HUES64 (cell line): ENCODE data around the gene HJURP.

Experiments used
- H3K27ac ChIP-seq: 2 replicates; pipeline ENCODE4 v1.7.0; 2013; ENCODE audit warnings: low read depth, low read length, inconsistent platforms
- H3K27me3 ChIP-seq: 2 replicates; pipeline ENCODE4 v1.6.1; 2013; ENCODE audit warnings: mild to moderate bottlenecking, low read length; ENCODE audit not compliant: insufficient read depth
- H3K36me3 ChIP-seq: 2 replicates; pipeline ENCODE4 v1.6.1; 2013; ENCODE audit warnings: mild to moderate bottlenecking, low read length; ENCODE audit not compliant: insufficient read depth
- H3K4me1 ChIP-seq: 2 replicates; pipeline ENCODE4 v1.6.1; 2013; ENCODE audit warnings: mild to moderate bottlenecking, low read length, moderate library complexity; ENCODE audit not compliant: insufficient read depth
- H3K4me3 ChIP-seq: 2 replicates; pipeline ENCODE4 v1.5.1; 2013; ENCODE audit warnings: mild to moderate bottlenecking, low read length, moderate library complexity
- H3K9ac ChIP-seq: 2 replicates; pipeline ENCODE4 v1.6.1; 2013; ENCODE audit warnings: mild to moderate bottlenecking, low read depth, low read length
- H3K9me3 ChIP-seq: 2 replicates; pipeline ENCODE4 v1.6.1; 2013; ENCODE audit warnings: low read depth, low read length; ENCODE audit not compliant: insufficient read depth
- WGBS: fragments of 150-250, 120-280 bp; methylation state at CpG from one replicate; pipeline ENCODE4 v1.1.7; 2013; ENCODE audit warnings: missing lambda C conversion rate; 5-methylcytosine and 5-hydroxymethylcytosine counted together

Gene HJURP

DNA sequence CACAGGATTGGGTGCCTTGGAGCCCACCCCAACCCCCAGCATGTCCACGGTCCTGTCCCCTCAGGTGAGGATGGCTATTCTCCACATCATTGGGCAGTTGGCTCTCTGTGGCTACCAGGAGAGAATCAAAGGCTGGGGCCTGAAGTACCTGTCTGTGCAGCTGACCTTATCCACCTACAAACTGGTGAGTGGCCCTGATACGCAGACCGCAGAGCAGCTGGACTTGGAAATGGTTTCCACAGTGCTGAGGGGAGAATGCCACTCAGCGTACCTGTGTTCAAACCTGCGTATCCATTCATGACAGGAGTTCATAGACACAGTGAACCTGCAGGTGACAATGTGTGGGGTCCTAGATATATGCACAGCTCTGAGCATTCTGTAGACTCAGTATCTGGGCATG is 54.6 kb downstream of the HJURP start:
- no peaks in the 10 kb centered on the region for H3K4me1 ChIP-seq
- no peak overlapping the region for H3K4me3 ChIP-seq
- H3K27me3 ChIP-seq = no peaks in the 10 kb centered on the region
- no peaks in the 10 kb centered on the region for H3K36me3 ChIP-seq
- H3K27ac ChIP-seq = no peak overlapping the region
- H3K9me3 ChIP-seq = no peaks in the 10 kb centered on the region
- no peak overlapping the region for H3K9ac ChIP-seq
- 75% methylated on average over 5 of the region's 5 CpGs for WGBS

DNA sequence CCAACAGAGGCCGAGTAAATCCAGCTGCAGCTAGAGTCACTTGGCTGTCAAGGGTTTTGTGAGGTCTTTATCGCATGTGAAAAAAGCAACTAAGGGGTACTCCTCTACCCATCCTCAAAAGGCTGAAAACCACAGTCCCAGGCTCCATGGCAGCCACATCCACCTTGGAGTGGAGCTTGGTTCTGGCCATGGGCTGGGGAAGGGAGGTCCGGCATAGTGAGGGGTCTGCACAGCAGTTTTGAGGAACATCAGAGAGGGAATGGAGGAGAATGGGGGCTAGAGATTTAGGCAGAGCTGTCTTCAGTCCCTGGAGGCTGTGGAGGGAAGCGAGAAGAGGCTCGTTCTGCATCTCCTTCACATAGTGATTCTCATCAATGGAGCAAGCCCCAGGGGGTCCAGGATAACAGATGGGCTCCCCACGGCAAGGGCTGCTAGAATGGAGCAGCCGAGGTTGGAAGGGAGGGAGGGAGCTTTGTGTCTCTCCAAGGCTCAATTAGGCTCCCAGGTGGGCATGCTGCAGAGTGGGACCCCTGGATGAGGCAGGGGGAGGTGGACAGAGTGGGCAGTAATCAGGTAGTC is 55.2 kb downstream of the HJURP start:
- no peak overlapping the region for H3K27ac ChIP-seq
- H3K4me3 ChIP-seq = no peak overlapping the region
- no peak overlapping the region for H3K9ac ChIP-seq
- H3K27me3 ChIP-seq = no peaks in the 10 kb centered on the region
- 64% methylated on average over 6 of the region's 7 CpGs for WGBS
- H3K9me3 ChIP-seq = no peaks in the 10 kb centered on the region
- H3K4me1 ChIP-seq = no peaks in the 10 kb centered on the region
- H3K36me3 ChIP-seq = no peaks in the 10 kb centered on the region

DNA sequence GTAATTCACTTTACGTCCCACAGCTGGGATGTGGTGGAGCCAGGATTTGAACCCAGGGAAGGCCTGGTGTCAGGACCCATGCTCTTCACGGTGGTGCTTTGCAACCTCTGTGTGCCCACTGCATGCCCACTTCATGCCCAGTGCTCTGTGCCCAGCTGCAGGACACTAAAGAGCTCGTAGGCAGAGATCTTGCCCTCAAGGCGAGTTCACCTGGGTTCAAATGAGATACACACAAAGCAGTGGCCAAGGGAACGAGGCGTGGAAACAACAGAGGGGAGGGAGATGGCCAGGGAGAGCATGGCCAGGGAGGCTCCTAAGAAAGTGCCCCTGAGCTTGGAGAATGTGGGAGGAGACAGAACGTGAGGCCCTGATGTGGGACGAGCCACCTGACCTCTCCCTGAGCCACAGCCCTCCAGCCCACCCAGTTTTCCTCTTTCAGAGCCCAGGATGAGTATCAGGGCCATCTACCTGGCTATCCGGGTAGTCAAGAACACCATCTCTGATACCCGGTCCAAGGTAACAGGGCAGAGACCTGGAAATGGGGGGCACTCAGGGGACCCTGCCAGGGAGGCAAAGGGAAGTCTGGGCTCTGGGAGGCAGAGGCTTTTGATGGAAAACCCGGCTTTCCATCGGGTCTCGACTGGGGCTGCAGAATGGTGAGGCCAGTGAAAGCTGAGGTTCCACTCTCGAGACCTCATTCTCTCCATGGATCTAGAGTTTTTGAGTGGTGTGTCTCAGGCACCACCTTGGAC is 55.8 kb downstream of the HJURP start:
- H3K27ac ChIP-seq = no peak overlapping the region
- H3K9me3 ChIP-seq = no peaks in the 10 kb centered on the region
- H3K4me1 ChIP-seq = no peaks in the 10 kb centered on the region
- H3K9ac ChIP-seq = no peak overlapping the region
- H3K27me3 ChIP-seq = no peaks in the 10 kb centered on the region
- WGBS = 90% methylated on average over 14 of the region's 14 CpGs
- no peak overlapping the region for H3K4me3 ChIP-seq
- H3K36me3 ChIP-seq = no peaks in the 10 kb centered on the region

DNA sequence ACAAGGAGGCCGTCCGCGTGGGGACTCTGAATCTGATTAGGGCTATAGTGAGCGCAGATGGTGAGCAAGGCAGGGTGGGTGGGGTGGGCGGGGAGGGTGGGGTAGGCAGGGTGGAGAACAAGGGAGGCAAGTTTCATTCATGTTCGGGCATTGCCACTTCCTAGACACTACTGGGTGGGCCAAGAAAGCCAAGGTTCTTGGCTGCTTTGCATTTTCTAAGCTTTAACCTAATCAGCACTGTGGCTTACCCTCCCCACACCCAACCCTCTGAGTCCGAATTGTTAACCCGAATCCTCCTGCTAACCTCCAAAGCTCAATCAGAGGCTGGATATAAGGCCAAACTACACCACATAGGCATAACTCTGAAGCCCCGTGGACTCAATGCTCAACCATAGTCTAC is 58.1 kb downstream of the HJURP start:
- Histone ChIP-seq H3K9me3 (no peaks in the 10 kb centered on the region), H3K4me1 (no peaks in the 10 kb centered on the region), H3K9ac (no peak overlapping the region), H3K36me3 (no peaks in the 10 kb centered on the region), H3K27me3 (no peaks in the 10 kb centered on the region), H3K4me3 (no peak overlapping the region), H3K27ac (no peak overlapping the region)
- WGBS = 92% methylated on average over 9 of the region's 9 CpGs

DNA sequence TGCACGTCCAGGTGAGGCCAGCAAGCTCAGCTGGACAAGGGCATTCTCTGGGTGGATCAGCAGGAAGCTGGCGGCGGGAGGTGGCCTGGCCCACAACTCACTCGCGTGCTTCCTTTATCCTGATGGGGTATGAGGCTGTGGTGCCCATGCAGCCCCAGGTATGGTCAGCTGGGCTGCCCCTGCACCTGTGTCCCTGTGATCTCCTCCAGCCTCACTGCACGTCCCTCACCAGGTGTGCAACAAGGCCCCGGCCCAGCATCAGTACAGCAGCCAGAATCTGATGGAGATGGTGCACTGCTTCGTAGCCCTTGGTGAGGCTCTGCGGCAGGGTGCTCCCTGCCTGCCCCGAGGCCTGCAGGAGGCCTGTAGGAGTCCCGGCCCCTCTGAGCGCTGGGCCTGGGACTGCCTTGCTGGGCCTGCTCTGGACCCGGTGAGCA is 58.6 kb downstream of the HJURP start:
- no peaks in the 10 kb centered on the region for H3K36me3 ChIP-seq
- H3K4me1 ChIP-seq = no peaks in the 10 kb centered on the region
- no peak overlapping the region for H3K4me3 ChIP-seq
- no peak overlapping the region for H3K27ac ChIP-seq
- no peak overlapping the region for H3K9ac ChIP-seq
- WGBS = 96% methylated on average over 13 of the region's 13 CpGs
- no peaks in the 10 kb centered on the region for H3K9me3 ChIP-seq
- no peaks in the 10 kb centered on the region for H3K27me3 ChIP-seq

DNA sequence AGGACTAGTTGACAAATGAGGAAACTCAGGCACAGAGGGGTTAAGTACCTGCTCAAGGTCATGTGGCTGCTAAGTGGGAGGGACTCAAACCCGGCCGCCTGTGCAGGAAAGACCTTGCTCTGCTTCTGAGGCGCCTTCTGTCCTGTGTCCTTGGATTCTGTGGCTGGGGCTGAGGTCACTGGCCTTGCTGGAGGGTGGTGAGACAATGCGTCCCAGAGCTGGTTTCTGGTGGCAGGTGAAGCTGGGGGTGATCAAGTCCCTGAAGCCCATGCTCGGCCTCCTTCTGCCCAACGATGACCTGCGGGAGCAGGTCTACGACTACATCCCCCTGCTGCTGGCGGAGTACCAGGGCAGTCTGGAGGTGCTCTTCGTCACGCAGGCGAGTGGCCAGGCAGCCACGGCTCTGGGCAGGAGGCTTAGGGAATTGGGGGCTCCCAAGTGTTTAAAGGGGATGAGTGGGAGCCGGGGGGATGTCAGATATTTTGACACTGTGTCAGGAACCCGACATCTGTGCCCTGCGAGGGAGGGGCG is 60.1 kb downstream of the HJURP start:
- Histone ChIP-seq H3K4me1 (no peaks in the 10 kb centered on the region), H3K36me3 (no peaks in the 10 kb centered on the region), H3K9me3 (no peaks in the 10 kb centered on the region), H3K9ac (no peak overlapping the region), H3K27ac (no peak overlapping the region), H3K27me3 (no peaks in the 10 kb centered on the region), H3K4me3 (no peak overlapping the region)
- WGBS = 92% methylated on average over 17 of the region's 17 CpGs

DNA sequence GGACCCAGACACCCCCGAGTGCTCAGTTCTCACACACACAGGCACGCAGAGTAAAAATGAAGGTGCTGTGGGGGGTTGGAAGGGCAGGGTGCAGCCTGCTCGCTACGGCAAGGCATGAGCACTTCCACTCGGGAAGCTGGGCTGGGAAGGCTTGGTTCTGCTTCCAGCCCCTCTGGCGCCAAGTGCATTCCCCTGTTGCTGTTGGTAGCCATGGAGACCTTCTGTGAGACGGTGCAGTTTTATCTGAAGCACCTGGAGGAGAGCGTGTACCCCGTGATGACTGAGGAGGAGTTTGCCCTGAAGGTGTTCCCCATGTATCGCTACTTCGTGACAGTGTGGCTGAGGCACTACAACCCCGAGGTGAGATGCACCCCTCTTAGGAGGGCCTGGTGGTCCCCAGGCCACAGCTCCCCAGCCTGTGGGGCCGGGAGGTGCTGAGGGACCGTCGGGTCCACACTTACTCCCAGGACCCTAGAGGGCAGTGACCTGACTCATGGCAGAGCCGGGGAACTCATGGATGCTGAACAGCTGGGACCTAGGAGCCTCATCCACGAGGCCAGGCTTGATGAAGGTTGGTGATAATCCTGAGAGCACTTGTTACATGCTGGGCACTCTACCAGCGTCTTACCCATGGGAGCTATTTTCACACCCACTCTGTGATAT is 60.7 kb downstream of the HJURP start:
- no peaks in the 10 kb centered on the region for H3K9me3 ChIP-seq
- H3K9ac ChIP-seq = no peak overlapping the region
- no peaks in the 10 kb centered on the region for H3K27me3 ChIP-seq
- H3K4me3 ChIP-seq = no peak overlapping the region
- no peak overlapping the region for H3K27ac ChIP-seq
- 95% methylated on average over 18 of the region's 18 CpGs for WGBS
- H3K36me3 ChIP-seq = no peaks in the 10 kb centered on the region
- no peaks in the 10 kb centered on the region for H3K4me1 ChIP-seq

DNA sequence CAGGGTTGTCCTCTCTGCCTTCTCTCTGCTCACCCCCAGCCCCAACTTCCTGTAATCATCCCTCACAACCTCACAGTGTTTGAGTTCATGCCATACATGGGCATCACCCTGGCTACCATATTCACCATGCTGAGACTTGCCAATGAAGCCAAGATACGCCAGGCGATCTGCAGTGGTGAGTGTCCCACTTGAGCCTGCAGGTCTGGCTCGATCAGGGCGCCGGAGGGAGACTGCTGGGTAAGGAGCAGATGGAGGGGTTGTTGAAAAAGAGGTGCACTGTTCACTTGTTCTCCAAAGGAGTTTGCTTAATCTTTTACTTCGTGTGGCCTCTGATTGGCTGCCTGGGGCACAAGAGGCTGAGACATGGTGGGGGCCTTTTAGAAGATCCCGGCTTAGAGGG is 61.6 kb downstream of the HJURP start:
- Histone ChIP-seq H3K36me3 (no peaks in the 10 kb centered on the region), H3K27ac (no peak overlapping the region), H3K4me1 (no peaks in the 10 kb centered on the region), H3K9ac (no peak overlapping the region), H3K4me3 (no peak overlapping the region), H3K9me3 (no peaks in the 10 kb centered on the region), H3K27me3 (no peaks in the 10 kb centered on the region)
- WGBS = 93% methylated on average over 7 of the region's 7 CpGs

DNA sequence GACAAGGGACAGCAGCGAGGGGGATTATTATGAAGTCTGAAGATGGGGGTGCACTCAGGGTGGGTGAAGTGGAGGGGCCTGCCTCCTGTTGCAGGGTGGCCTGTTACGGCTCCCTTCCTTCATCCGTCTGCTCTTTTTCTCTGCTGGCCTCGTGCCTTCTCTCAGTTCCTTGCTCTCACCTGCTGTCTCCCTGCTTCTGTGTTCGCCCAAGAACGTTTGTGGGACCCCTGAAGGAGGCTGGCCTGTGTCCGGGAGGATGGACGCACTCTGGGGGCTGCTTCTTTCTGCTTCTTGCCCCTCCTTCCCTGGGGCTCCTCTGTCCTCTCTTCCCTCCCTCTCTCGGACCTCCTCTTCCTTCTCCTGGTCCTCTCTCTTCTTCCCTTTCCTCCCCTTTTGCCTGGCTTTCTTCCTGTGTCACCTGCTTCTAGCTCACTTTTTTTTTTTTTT is 62.4 kb downstream of the HJURP start:
- Histone ChIP-seq H3K9me3 (no peaks in the 10 kb centered on the region), H3K27ac (no peak overlapping the region), H3K9ac (no peak overlapping the region), H3K27me3 (no peaks in the 10 kb centered on the region), H3K4me3 (no peak overlapping the region), H3K36me3 (no peaks in the 10 kb centered on the region), H3K4me1 (no peaks in the 10 kb centered on the region)
- 94% methylated on average over 9 of the region's 9 CpGs for WGBS

DNA sequence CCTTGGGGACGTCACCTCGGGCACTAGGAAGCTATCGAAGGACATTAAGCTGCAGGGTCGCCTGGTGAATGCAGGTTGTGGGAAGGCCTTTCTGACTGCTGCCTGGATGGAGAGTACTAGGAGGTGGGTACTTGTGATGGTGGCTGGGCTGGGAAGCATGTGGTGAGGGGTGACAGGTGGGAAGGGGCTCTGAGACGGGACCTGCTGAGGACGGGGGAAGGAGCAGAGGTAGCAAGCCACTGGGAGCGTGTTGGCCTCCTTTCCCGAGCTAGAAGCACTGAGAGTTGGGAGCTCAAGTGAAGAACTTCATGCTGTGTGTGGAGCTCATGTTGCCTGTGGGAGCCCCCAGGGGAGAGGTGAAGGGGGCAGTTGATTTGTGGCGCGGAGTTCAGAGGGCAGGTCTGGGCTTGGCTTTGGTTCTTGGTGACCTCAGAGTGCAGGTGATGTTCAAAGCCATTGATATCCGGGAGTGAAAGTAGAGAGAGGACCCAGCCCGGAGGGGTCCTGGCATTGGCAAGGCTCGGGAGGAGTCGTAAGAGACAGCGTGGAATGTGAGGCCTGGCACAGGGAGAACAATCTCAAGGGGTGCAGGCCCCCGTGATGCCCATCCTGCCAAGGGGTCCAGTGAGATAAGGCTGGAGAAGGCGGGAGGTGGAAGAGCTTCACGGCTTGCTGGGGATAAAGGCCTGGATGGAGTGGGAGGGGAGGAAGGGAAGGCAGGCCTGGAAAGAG is 63.0 kb downstream of the HJURP start:
- no peak overlapping the region for H3K9ac ChIP-seq
- no peaks in the 10 kb centered on the region for H3K9me3 ChIP-seq
- no peaks in the 10 kb centered on the region for H3K27me3 ChIP-seq
- H3K4me3 ChIP-seq = no peak overlapping the region
- no peaks in the 10 kb centered on the region for H3K4me1 ChIP-seq
- no peaks in the 10 kb centered on the region for H3K36me3 ChIP-seq
- H3K27ac ChIP-seq = no peak overlapping the region
- WGBS = 92% methylated on average over 18 of the region's 18 CpGs

DNA sequence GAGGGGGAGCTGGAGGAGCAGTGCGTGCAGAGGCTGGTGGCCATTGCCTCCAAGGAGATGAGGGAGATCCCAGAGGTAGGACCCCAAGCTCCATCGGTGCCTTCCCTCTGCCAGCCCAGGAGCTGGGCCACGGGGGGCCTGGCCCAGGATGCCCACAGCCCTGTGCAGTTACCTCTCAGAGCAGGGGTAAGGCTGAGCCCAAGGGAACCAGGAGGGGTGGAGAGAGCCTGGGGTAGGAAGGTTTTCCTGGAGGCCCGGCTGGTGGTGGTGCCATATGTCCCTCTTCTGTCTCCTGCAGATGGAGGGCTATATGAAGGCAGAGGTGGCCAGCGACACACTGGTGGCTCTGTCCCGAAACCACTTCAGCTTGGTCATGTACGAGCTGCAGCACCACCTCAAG is 64.8 kb downstream of the HJURP start:
- Histone ChIP-seq H3K9me3 (no peaks in the 10 kb centered on the region), H3K4me1 (no peaks in the 10 kb centered on the region), H3K27ac (no peak overlapping the region), H3K36me3 (no peaks in the 10 kb centered on the region), H3K4me3 (no peak overlapping the region), H3K9ac (no peak overlapping the region), H3K27me3 (no peaks in the 10 kb centered on the region)
- 94% methylated on average over 7 of the region's 7 CpGs for WGBS
